ENCODE measurements around the gene ZFYVE28.
"Not testable (repeated sequence)": the region's sequence is repeated elsewhere in the genome, so short reads cannot be mapped to it uniquely, and the experiment has no call there.

The ZFYVE28 gene

DNA sequence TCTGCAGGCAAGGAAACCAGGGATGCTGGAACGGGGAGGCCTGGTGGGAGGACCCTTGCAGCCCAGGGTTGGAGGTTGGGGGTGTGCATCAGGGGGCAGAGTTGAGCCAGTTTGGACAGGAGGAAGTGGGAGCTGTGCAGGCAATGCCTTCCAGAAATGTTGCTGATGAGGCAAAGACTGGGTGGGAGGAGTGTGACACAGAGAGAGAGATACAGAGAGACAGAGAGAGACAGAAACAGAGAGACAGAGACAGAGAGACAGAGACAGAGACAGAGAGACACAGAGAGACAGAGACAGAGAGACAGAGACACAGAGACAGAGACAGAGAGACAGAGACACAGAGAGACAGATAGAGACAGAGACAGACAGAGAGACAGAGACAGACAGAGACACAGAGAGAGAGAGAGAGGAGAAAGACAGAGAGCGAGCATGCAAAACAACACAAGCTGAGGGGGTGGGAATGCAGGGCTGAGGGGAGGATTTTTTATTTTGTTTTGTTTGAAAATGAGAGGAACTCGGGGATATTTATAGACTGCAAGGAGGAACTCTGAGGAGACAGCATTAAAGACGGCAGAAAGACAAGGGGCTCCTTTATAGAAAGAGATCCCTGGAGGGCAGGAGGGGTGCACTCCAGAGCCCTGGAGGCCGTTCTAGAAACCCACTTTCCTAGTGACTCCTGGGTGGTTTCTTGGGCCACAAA is 174.6 kb downstream of the ZFYVE28 start:
- peak; percentile 15 for DNase-seq

DNA sequence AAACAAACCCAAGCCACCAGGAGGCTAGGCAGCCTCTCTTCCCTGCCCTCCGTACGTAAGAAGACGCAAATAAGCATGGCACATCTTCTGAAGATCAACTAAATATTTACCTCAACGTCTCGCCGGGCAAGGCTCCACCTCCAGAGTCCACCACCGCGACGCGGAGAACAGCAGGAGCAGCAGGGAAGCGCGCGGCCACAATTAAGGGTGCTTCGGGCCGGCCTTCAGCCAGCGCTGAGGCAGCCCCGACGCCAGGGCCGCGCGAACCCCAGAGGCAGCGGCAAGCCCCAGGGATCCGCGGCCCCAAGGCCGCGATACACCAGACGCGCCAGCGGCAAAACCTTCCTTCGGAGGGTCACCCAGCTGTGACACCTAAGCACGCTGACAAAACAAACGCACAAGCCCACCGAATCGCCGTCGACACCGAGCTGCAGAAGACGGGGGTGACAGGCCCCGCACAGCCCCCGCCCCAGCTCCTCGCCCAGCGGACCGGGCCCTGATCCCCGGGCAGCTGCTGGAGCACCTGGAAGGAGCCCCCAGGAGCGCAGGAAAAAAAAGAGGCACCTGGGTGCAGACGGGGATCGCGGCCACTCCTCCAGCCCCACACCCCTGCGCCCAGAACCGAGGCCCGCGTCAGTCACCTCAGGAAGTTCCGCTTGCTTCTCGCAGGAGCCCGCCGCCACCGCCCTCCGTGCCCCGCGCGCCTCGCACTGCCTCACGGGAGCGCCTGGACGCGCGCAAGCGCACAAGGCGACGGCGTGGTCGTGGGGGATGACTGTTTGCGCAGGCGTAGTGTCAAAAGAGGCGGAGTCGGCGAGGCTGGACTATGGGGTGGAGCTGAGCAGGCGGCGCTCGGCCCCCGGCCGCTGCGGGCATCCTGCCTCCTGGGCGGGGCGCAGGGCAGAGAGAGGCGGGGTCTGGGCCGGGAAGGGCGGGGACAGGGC is 176.8 kb downstream of the ZFYVE28 start, which contains the start of the genes HAUS3 and POLN:
TSS of gene HAUS3 (minus strand) at position 712 of the 944 bp plus-strand sequence. CDS start 1,175 bp downstream, outside the sequence.
TSS of gene POLN (minus strand) at position 712 of the 944 bp plus-strand sequence. CDS start 12,890 bp downstream, outside the sequence.
- peak; percentile 99 for DNase-seq

DNA sequence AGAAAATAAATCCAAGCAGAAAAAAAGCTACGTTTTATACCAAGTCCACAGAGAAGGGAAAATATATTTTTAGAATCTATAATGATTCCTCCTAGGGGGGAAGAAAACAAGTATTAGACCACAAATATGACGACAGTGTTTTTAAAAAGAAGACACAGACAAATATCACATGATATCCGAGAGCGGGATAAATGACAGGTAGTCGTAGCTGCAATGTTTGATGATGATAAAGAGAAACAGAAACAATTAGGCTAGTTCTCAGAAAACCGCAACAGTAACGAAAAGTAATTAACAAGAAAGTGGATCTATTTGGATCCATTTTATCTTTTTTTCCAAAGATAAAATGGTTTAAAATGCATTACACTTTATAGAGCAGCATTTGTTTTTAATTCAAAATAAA is 177.4 kb downstream of the ZFYVE28 start:
- DNase-seq = peak; percentile 75

GRCh38 chr4:2236944-2237666 is 181.3 kb downstream of the ZFYVE28 start:
- DNase-seq = no peak

GRCh38 chr4:2231082-2231481 is 187.4 kb downstream of the ZFYVE28 start:
- DNase-seq = no peak

GRCh38 chr4:2226261-2226660 is 192.2 kb downstream of the ZFYVE28 start:
- DNase-seq = no peak

GRCh38 chr4:2222838-2223237 is 195.6 kb downstream of the ZFYVE28 start:
- DNase-seq = no peak

DNA sequence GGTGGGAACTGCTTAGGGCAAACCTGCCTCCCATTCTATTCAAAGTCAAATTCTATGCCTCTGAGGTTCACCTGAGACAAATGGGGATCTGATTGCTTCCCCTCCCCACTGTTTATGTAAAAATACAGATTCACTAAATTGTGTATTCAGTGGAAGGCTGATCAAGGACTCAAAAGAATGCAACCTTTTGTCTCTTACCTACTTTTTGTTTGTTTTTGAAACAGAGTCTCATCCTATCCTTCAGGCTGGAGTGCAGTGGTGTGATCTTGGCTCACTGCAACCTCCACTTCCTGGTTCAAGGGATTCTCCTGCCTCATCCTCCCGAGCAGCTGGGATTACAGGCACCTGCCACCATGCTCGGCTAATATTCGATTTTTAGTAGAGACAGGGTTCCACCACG is 197.1 kb downstream of the ZFYVE28 start:
- not testable (repeated sequence) for DNase-seq

GRCh38 chr4:2220016-2220630 is 198.3 kb downstream of the ZFYVE28 start:
- peak; percentile 83 for DNase-seq

All from CD4-positive, alpha-beta T cell treated with Interleukin-21 for 1 hour (primary cell).